HepG2 (cell line): ENCODE results near the gene STYX. TPM values are rescaled to one million over a fixed set of nuclear protein-coding genes. Genes with fewer than 3 reads are reported as not detected.
A peak's percentile ranks its signal among the peaks of the same experiment; 100 is the strongest.

Experiments
- ATAD3A ChIP-seq: sonication (generic); formaldehyde crosslinking; IDR thresholded peaks from 2 replicates; pipeline ENCODE4 v1.4.0; 2020; ENCODE audit warnings: missing genetic modification reagents
- ETV5 ChIP-seq: IDR thresholded peaks from 2 replicates; pipeline ENCODE4 v1.6.1; 2018; ENCODE audit warnings: missing biosample characterization, missing genetic modification reagents, inconsistent platforms, borderline replicate concordance
- HBP1 ChIP-seq: IDR thresholded peaks from 2 replicates; pipeline ENCODE4 v1.6.1; 2016; ENCODE audit warnings: low read depth, control low read depth
- HMGXB4 ChIP-seq, 2 experiments: sonication (generic) in 1 of 2; formaldehyde crosslinking in 1 of 2; IDR thresholded peaks; 2 replicates each; pipeline versions ENCODE4 v1.4.0 to v1.6.1; 2018 to 2020; ENCODE audit warnings: missing genetic modification reagents in 2 of 2, borderline replicate concordance in 1 of 2, low read depth in 1 of 2, mild to moderate bottlenecking in 1 of 2, missing biosample characterization in 1 of 2
- HNRNPK ChIP-seq: fragments of 200-400 bp; formaldehyde crosslinking; IDR thresholded peaks from 2 replicates; pipeline ENCODE4 v1.6.1; 2018; ENCODE audit warnings: low read length, low read depth, moderate library complexity, mild to moderate bottlenecking; ENCODE audit not compliant: poor library complexity, severe bottlenecking
- JDP2 ChIP-seq: sonication (generic); formaldehyde crosslinking; IDR thresholded peaks from 2 replicates; pipeline ENCODE4 v1.8.1; 2022; ENCODE audit warnings: missing genetic modification reagents, borderline replicate concordance
- SALL2 ChIP-seq: sonication (generic); formaldehyde crosslinking; IDR thresholded peaks from 2 replicates; pipeline ENCODE4 v1.8.1; 2023; ENCODE audit warnings: mild to moderate bottlenecking, missing genetic modification reagents, inconsistent platforms
- SATB2 ChIP-seq: sonication (generic); formaldehyde crosslinking; IDR thresholded peaks from 2 replicates; pipeline ENCODE4 v1.5.0; 2020; ENCODE audit warnings: missing genetic modification reagents
- SOX5 ChIP-seq: IDR thresholded peaks from 2 replicates; pipeline ENCODE4 v1.6.1; 2016; ENCODE audit warnings: borderline replicate concordance
- ZBTB40 ChIP-seq, 2 experiments: fragments of 450-650 bp in 1 of 2; sonication (generic) in 1 of 2; formaldehyde crosslinking in 1 of 2; IDR thresholded peaks; 2 replicates each; pipeline versions ENCODE4 v1.6.1 to v1.8.0; 2016 to 2022; ENCODE audit warnings: antibody characterized with exemption in 1 of 2, mild to moderate bottlenecking in 1 of 2, missing genetic modification reagents in 1 of 2
- ZFY ChIP-seq: sonication (generic); formaldehyde crosslinking; IDR thresholded peaks from 2 replicates; pipeline ENCODE4 v1.4.0; 2020; ENCODE audit warnings: missing genetic modification reagents
- ZNF232 ChIP-seq: sonication (generic); formaldehyde crosslinking; IDR thresholded peaks from 2 replicates; pipeline ENCODE4 v1.4.0; 2020; ENCODE audit warnings: missing genetic modification reagents, borderline replicate concordance
- ZNF343 ChIP-seq: sonication (generic); formaldehyde crosslinking; IDR thresholded peaks from 2 replicates; pipeline ENCODE4 v1.4.0; 2020; ENCODE audit warnings: mild to moderate bottlenecking, missing genetic modification reagents
- ZNF530 ChIP-seq: sonication (generic); formaldehyde crosslinking; IDR thresholded peaks from 2 replicates; pipeline ENCODE4 v1.5.0; 2020; ENCODE audit warnings: low read depth, mild to moderate bottlenecking, missing genetic modification reagents
- ZNF788 ChIP-seq: sonication (generic); formaldehyde crosslinking; IDR thresholded peaks from 2 replicates; pipeline ENCODE4 v1.5.0; 2020; ENCODE audit warnings: mild to moderate bottlenecking, missing genetic modification reagents, borderline replicate concordance
- polyA plus RNA-seq, 8 experiments: library from polyadenylated mRNA; depleted of rRNA in 3 of 8; stranded (reverse) in 7 of 8; unstranded in 1 of 8; fragments of >200 nt; fragmentation: Illumina TruSeq in 4 of 8; extraction: Trizol in 4 of 8; gene quantifications; 2 replicates each; pipeline versions ENCODE4 v1.2.1 to v1.2.3, GENCODE V29; 2011 to 2016; ENCODE audit warnings: low read depth in 4 of 8, missing spikeins in 1 of 8, mixed read lengths in 1 of 8; ENCODE audit not compliant: insufficient read depth in 1 of 8
- total RNA-seq, 5 experiments: library from RNA; depleted of rRNA; stranded (reverse); fragments of >200 nt; fragmentation: Illumina TruSeq; extraction: Trizol; gene quantifications; 2 replicates each; pipeline ENCODE4 v1.2.3, GENCODE V29; 2016; ENCODE audit warnings: low read depth in 1 of 5

The STYX gene
- total and polyA plus RNA-seq, 2 of the 13 experiments (the other 11 are each of a cell fraction or from before 2014, with no cell fraction given): 6.6 to 10.9 TPM

- TF ChIP-seq ZBTB40 (IDR thresholded peaks at IDR 0.05) (no peak), ZBTB40 (CRISPR knock-in tag; IDR thresholded peaks at IDR 0.05) (peak; percentile 58), SATB2 (CRISPR knock-in tag) (0 out of 2 replicates have a peak, but pooled peaks have one; percentile 32), JDP2 (no peak), HBP1 (CRISPR knock-in tag) (peak; percentile 66; the same call in 1 of the 2 replicates), HNRNPK (peak; percentile 79), ZFY (CRISPR knock-in tag) (peak; percentile 73), SALL2 (CRISPR knock-in tag) (peak; percentile 78), ZNF343 (0 out of 2 replicates have a peak, but pooled peaks have one; percentile 49), ZNF788 (CRISPR knock-in tag) (peak; percentile 77; the same call in 1 of the 2 replicates), SOX5 (CRISPR knock-in tag) (0 out of 2 replicates have a peak, but pooled peaks have one; percentile 42), ZNF232 (CRISPR knock-in tag) (peak; percentile 16; the same call in 1 of the 2 replicates), ATAD3A (no peak), ZNF530 (no peak), ETV5 (0 out of 2 replicates have a peak, but pooled peaks have one; percentile 4), HMGXB4 (CRISPR knock-in tag; IDR thresholded peaks at IDR 0.05; ENCODE audit: borderline replicate concordance in 1 of 2, low read depth in 1 of 2) (peak; percentile 58 to 79; a peak in 3 of 4 replicates)
These were observed at the start of gene STYX (continued) for GRCh38 chr14:52729925-52730708.
